ENCODE results near the gene CDK8.

Gene CDK8

GRCh38 chr13:26323127-26323526 lies 69.2 kb downstream of the CDK8 start:
- FAIRE-seq = no peak

DNA sequence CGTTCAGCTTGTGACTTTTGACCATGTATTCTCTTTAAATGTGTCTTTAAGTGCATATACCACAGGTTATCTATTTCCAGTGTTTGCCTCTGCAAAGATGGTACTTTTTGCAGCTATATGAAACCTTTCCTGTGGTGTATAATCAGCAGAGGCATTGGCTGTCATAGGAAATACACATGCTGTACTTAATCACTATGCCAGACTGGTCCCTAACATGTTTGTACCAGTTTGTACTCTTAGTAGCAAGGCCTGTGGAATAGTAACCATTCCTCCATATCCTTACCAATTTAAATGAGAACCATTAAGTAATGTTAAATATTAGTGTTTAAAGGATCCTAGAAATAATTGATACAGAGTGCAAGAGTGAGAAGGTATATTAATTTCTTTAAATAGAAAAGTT lies 69.8 kb downstream of the CDK8 start:
- FAIRE-seq = no peak

DNA sequence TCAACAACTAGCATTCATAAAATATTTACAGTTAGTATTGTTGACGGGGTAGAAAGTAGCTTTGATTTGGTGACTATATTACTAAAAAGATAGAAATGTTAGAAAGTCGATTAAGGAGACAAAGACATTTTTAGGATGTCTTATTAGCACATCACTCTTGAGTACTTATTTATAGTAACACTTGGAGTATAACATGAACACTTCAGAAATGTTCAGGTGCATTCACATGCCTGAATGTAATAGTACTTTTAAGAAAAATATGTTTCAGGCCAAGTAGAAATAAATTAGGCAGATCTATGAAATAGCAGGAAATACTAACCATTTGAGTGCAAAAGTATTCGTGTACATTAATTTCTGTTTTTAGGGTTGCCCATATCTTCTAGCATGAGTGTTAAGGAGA lies 70.4 kb downstream of the CDK8 start:
- no peak for FAIRE-seq

DNA sequence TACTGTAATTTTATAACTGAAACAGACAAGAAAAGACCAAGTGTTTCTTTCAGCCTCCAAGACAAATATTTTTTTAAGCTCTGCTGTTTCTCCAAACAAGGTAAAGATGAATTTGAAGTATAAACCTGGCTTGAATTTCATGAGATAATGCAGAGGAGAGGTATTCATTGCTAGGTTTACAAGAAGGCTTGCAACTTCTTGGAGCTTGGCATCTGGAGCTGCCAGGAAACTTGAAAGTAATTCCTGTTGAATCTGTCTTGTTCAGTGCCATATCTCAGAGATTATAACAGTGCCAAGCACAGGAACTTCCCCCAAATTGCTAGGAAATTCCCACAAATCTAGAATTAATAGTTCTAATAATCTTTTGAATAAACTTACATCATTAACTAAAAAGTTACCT lies 70.9 kb downstream of the CDK8 start:
- FAIRE-seq = no peak

- no peak for FAIRE-seq
These were observed 71.9 kb downstream of the CDK8 start for GRCh38 chr13:26325876-26326275.

- FAIRE-seq = no peak
These were observed 72.6 kb downstream of the CDK8 start for GRCh38 chr13:26326562-26326961.

- FAIRE-seq = no peak
These were observed 74.2 kb downstream of the CDK8 start for GRCh38 chr13:26327940-26328725.

DNA sequence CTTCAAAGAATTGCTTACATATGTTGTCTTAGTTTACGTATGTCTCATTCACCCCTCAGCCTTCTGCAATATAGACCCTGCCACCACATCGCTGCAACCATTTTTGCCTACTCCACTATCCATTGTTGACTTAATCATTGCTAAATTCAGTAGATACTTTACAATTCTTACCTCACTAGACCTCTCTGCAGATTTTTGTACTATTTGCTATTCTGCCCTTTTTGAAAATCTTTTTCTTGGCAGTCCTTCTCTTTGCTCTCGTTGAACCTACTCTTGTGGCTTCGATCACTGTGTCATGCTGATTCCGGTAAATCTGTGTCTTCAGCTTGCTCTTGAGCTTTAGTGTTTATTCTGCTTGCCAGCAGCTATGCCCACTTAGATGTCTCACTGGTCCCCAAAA lies 81.2 kb downstream of the CDK8 start:
- FAIRE-seq = no peak

GRCh38 chr13:26340807-26341206 lies 86.9 kb downstream of the CDK8 start:
- FAIRE-seq = no peak

- FAIRE-seq = no peak
These were observed 89.0 kb downstream of the CDK8 start for GRCh38 chr13:26342898-26343297.

- no peak for FAIRE-seq
These were observed 89.9 kb downstream of the CDK8 start for GRCh38 chr13:26343816-26344215.

DNA sequence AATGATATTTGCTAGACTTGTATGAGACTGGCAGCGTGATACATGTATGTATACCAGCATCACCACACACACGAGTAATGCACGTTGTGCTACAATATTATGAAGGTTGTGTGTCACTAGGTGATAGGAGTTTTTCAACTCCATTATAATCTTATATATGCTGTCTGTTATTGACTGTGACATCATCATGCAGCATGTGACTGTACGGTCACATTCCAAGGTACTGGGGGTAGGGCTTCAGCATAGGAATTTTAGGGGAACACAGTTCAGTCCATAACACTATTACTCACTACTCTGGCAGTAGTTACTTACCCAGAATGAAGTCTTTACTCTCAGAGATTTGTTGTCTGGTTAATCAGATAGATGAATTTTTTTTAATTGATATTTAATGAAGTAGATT lies 91.1 kb downstream of the CDK8 start:
- FAIRE-seq = no peak

DNA sequence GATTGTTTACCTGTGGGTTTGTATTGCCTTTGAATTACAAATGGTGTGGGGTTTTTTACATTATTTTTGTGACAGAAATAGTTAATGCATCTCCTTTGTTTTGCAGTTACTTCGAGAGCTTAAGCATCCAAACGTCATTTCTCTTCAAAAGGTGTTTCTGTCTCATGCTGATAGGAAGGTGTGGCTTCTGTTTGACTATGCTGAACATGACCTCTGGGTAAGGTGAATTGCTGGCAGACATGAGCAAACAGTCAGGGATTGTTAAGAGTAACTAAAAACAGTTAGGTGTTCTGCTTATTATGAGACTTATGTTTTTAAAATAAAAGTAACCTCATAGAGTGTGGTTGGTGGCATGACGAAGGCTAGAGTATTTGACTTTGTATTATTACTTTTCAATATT lies 95.0 kb downstream of the CDK8 start:
- no peak for FAIRE-seq

DNA sequence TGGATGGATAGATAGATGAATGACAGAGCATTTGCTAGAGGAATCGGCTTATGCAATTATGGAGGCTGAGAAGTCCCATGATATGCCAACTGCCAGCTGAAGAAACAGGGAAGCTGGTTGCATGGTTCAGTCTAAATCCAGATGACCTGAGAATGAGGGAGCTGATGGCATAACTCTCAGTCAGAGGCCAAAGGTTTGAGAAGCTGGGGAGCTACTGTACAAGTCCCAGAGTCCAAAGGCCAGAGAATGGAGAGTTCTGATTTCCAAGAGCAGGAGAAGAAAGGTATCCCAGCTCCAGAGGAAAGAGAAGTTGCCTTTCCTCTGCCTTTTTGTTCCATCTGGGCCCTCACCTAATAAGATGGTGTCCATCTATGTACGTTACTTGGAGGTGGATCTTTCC lies 108.3 kb downstream of the CDK8 start:
- FAIRE-seq = no peak

- no peak for FAIRE-seq
These were observed 116.6 kb downstream of the CDK8 start for GRCh38 chr13:26370553-26370952.

DNA sequence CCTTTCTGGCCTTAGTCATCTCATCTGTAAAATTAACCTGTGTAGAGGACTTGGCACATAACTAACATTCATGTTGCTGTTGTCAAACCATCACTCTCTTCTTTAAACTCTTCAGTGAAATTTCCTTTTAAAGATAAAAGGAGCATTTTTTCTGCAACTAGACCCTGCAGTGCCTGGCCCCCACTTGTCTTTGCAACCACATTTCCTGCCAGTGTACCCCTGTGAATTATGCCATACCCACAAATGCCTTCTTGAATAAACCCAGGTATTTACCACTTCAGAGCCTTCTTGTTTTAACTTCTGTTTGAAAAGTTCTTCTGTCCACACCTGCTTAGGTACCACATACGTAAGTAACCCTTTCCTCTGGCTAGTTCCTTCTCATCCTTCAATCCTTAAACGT lies 118.8 kb downstream of the CDK8 start:
- no peak for FAIRE-seq

- FAIRE-seq = no peak
These were observed 122.5 kb downstream of the CDK8 start for GRCh38 chr13:26376430-26376829.

GRCh38 chr13:26377038-26377437 lies 123.1 kb downstream of the CDK8 start:
- no peak for FAIRE-seq

GRCh38 chr13:26378116-26378515 lies 124.2 kb downstream of the CDK8 start:
- no peak for FAIRE-seq

DNA sequence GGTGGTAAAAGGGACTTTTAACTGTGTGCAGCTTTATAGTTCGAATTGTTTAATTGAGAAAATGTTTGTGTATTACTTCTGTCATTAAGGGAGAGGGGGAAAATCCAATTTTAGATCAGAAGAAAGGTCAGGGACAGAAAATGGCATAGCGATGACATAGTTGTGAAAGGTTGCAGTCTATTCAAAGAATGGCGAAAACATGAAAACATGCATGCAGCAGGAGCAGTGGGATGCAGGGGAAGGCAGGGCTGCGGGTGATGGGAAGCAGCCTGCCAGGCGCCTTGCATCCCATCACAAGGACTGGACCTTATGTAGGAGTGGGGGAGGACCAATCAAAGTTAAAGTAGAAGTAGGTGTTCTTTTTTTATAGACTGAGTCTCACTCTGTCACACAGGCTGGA lies 125.9 kb downstream of the CDK8 start:
- no peak for FAIRE-seq

DNA sequence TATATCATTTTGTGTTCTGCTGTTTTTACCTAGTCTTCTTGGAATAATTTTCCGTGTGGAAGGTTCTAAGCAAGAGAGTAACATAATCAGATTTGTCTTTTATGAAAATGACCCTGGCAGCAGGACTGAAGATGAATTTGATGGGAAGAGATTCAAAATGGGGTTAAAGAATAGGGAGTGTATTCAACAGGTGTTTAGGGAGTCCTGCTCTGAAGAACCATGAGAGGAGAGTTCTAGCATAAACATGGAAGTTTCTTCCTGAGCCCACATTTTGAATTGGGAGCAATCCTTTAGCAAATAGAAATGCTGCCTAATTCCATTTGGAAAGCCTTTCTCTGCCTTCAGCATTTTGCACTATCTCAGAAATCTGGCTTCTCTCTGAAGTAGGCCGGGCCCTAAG lies 127.0 kb downstream of the CDK8 start:
- no peak for FAIRE-seq

DNA sequence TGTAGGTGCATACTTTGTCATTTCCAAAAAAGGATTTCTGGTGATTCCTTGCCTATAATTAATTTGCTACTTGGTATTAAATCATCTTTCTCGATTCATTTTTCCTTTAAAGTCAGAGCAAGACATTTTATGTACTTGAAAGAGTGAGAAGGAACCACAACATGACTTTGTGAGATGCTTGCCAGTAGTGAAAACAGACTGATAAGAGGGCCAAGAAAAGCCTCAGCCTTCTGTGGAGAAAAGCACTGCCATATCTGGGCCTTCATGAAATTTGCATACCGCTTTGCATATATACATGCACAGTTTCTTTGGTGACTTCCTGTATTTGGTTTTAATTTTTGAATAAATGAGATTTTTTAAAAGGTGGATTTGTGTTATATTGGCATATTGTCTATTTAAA lies 128.4 kb downstream of the CDK8 start:
- FAIRE-seq = no peak

GRCh38 chr13:26382835-26383234 lies 128.9 kb downstream of the CDK8 start:
- no peak for FAIRE-seq

DNA sequence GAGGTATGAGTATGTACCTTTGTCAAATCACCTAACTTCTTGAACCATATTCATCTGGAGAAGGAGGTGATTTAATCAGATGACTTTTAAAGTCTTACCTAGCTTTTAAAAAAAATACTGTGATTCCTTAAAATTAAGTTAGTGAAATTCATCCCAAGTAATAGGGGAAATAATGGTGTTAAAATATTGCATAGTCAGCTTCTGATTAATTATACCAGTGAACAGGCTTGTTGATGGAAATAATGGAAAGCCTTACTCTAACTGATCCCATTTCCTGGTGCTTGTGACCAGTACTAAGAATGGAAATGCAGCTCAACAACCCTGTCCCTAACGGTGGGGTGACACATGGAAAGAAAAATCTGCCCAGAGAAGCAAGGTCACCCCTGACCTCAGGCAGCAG lies 130.7 kb downstream of the CDK8 start:
- FAIRE-seq = no peak

GRCh38 chr13:26386026-26386425 lies 132.1 kb downstream of the CDK8 start:
- no peak for FAIRE-seq
